ENCODE data around the gene KASH5.

The KASH5 gene

GRCh38 chr19:49347191-49347590, 40.9 kb upstream of the KASH5 start:
- no peak overlapping the region for H2BK5ac ChIP-seq (ENCODE audit: low read depth, low read length, poor library complexity)
- no peak overlapping the region for H3K4me2 ChIP-seq (ENCODE audit: low read length)

GRCh38 chr19:49347835-49348234, 40.2 kb upstream of the KASH5 start:
- no peak overlapping the region for H3K4ac ChIP-seq (ENCODE audit: low read depth, low read length)
- H3K4me1 ChIP-seq (ENCODE audit: control insufficient read depth in 1 of 2, insufficient read depth in 2 of 2, low read length in 2 of 2) = no peaks in the 10 kb centered on the region
- H2AK5ac ChIP-seq (ENCODE audit: low read length) = no peak overlapping the region
- H3K14ac ChIP-seq (ENCODE audit: low read length) = no peak overlapping the region
- H2BK120ac ChIP-seq (ENCODE audit: insufficient read depth, low read length, poor library complexity) = no peak overlapping the region
- no peak overlapping the region for H3K23ac ChIP-seq (ENCODE audit: low read length)
- H2AFZ ChIP-seq (ENCODE audit: insufficient read depth, low read length, poor library complexity) = no peak overlapping the region
- no peak overlapping the region for H3K27ac ChIP-seq (ENCODE audit: low read depth, low read length)
- H3K4me2 ChIP-seq (ENCODE audit: low read length) = no peak overlapping the region
- H4K91ac ChIP-seq (ENCODE audit: low read depth, low read length) = no peak overlapping the region
- DNase-seq = peak; percentile 44 to 62
- H2BK12ac ChIP-seq (ENCODE audit: low read length) = no peak overlapping the region
- no peaks in the 10 kb centered on the region for H3K79me1 ChIP-seq (ENCODE audit: low read length)
- H3K79me2 ChIP-seq (ENCODE audit: control insufficient read depth, insufficient read depth, low read length, poor library complexity) = no peaks in the 10 kb centered on the region
- no peak overlapping the region for H3K4me3 ChIP-seq (ENCODE audit: low read depth, low read length)
- no CpG with 5 or more reads among the region's 3 CpGs for WGBS (ENCODE audit: extremely low coverage, insufficient coverage, insufficient read length)
- peaks cover 2% of the 10 kb centered on the region for H3K9me3 ChIP-seq (ENCODE audit: insufficient read depth, low read depth, low read length)
- H4K12ac ChIP-seq (ENCODE audit: low read depth, low read length) = no peak overlapping the region
- no peaks in the 10 kb centered on the region for H3K27me3 ChIP-seq (ENCODE audit: insufficient read depth, low read length)
- H3K18ac ChIP-seq (ENCODE audit: low read length) = no peak overlapping the region
- H2BK5ac ChIP-seq (ENCODE audit: low read depth, low read length, poor library complexity) = no peak overlapping the region
- H3K9ac ChIP-seq (ENCODE audit: low read length) = no peak overlapping the region
- no peak overlapping the region for H4K8ac ChIP-seq (ENCODE audit: low read depth, low read length)
- H3K36me3 ChIP-seq (ENCODE audit: control insufficient read depth in 1 of 2, insufficient read depth in 2 of 2, low read length in 2 of 2) = peaks cover 75 to 87% of the 10 kb centered on the region in 2 experiments

More at GRCh38 chr19:49347191-49347590, 40.9 kb upstream of the KASH5 start:
- no peak overlapping the region for H4K8ac ChIP-seq (ENCODE audit: low read depth, low read length)
- H3K4me1 ChIP-seq (ENCODE audit: control insufficient read depth in 1 of 2, insufficient read depth in 2 of 2, low read length in 2 of 2) = no peaks in the 10 kb centered on the region
- WGBS (ENCODE audit: extremely low coverage, insufficient coverage, insufficient read length) = no CpG with 5 or more reads among the region's 15 CpGs
- H2AFZ ChIP-seq (ENCODE audit: insufficient read depth, low read length, poor library complexity) = no peak overlapping the region
- no peak overlapping the region for H2AK5ac ChIP-seq (ENCODE audit: low read length)
- no peak overlapping the region for H4K91ac ChIP-seq (ENCODE audit: low read depth, low read length)
- no peak for DNase-seq
- peaks cover 77 to 90% of the 10 kb centered on the region in 2 experiments for H3K36me3 ChIP-seq (ENCODE audit: control insufficient read depth in 1 of 2, insufficient read depth in 2 of 2, low read length in 2 of 2)
- H3K23ac ChIP-seq (ENCODE audit: low read length) = no peak overlapping the region
- H2BK120ac ChIP-seq (ENCODE audit: insufficient read depth, low read length, poor library complexity) = no peak overlapping the region
- H3K4ac ChIP-seq (ENCODE audit: low read depth, low read length) = no peak overlapping the region
- H3K27me3 ChIP-seq (ENCODE audit: insufficient read depth, low read length) = no peaks in the 10 kb centered on the region
- H3K79me2 ChIP-seq (ENCODE audit: control insufficient read depth, insufficient read depth, low read length, poor library complexity) = no peaks in the 10 kb centered on the region
- no peak overlapping the region for H2BK12ac ChIP-seq (ENCODE audit: low read length)
- peaks cover 4% of the 10 kb centered on the region for H3K9me3 ChIP-seq (ENCODE audit: insufficient read depth, low read depth, low read length)
- H3K79me1 ChIP-seq (ENCODE audit: low read length) = no peaks in the 10 kb centered on the region
- H3K18ac ChIP-seq (ENCODE audit: low read length) = no peak overlapping the region
- H3K4me3 ChIP-seq (ENCODE audit: low read depth, low read length) = no peak overlapping the region
- no peak overlapping the region for H3K9ac ChIP-seq (ENCODE audit: low read length)
- no peak overlapping the region for H3K27ac ChIP-seq (ENCODE audit: low read depth, low read length)
- H4K12ac ChIP-seq (ENCODE audit: low read depth, low read length) = no peak overlapping the region
- H3K14ac ChIP-seq (ENCODE audit: low read length) = no peak overlapping the region

GRCh38 chr19:49348305-49349189, 39.5 kb upstream of the KASH5 start:
- DNase-seq = no peak
- no peak overlapping the region for H3K4me2 ChIP-seq (ENCODE audit: low read length)
- no peak overlapping the region for H2BK120ac ChIP-seq (ENCODE audit: insufficient read depth, low read length, poor library complexity)
- no peaks in the 10 kb centered on the region for H3K79me1 ChIP-seq (ENCODE audit: low read length)
- no peak overlapping the region for H3K27ac ChIP-seq (ENCODE audit: low read depth, low read length)
- H2AFZ ChIP-seq (ENCODE audit: insufficient read depth, low read length, poor library complexity) = no peak overlapping the region
- no peak overlapping the region for H2BK5ac ChIP-seq (ENCODE audit: low read depth, low read length, poor library complexity)
- no peak overlapping the region for H4K91ac ChIP-seq (ENCODE audit: low read depth, low read length)
- H2BK12ac ChIP-seq (ENCODE audit: low read length) = no peak overlapping the region
- no peak overlapping the region for H3K4me3 ChIP-seq (ENCODE audit: low read depth, low read length)
- H3K4me1 ChIP-seq (ENCODE audit: control insufficient read depth in 1 of 2, insufficient read depth in 2 of 2, low read length in 2 of 2) = no peaks in the 10 kb centered on the region
- H4K12ac ChIP-seq (ENCODE audit: low read depth, low read length) = no peak overlapping the region
- H3K27me3 ChIP-seq (ENCODE audit: insufficient read depth, low read length) = no peaks in the 10 kb centered on the region
- no peak overlapping the region for H2AK5ac ChIP-seq (ENCODE audit: low read length)
- H3K36me3 ChIP-seq (ENCODE audit: control insufficient read depth in 1 of 2, insufficient read depth in 2 of 2, low read length in 2 of 2) = peaks cover 73 to 87% of the 10 kb centered on the region in 2 experiments
- H3K9ac ChIP-seq (ENCODE audit: low read length) = no peak overlapping the region
- no peak overlapping the region for H3K14ac ChIP-seq (ENCODE audit: low read length)
- H3K23ac ChIP-seq (ENCODE audit: low read length) = no peak overlapping the region
- no peak overlapping the region for H3K4ac ChIP-seq (ENCODE audit: low read depth, low read length)
- no peaks in the 10 kb centered on the region for H3K79me2 ChIP-seq (ENCODE audit: control insufficient read depth, insufficient read depth, low read length, poor library complexity)
- no peak overlapping the region for H4K8ac ChIP-seq (ENCODE audit: low read depth, low read length)
- no CpG with 5 or more reads among the region's 12 CpGs for WGBS (ENCODE audit: extremely low coverage, insufficient coverage, insufficient read length)
- H3K18ac ChIP-seq (ENCODE audit: low read length) = no peak overlapping the region
- peaks cover 2% of the 10 kb centered on the region for H3K9me3 ChIP-seq (ENCODE audit: insufficient read depth, low read depth, low read length)

GRCh38 chr19:49349567-49349966, 38.5 kb upstream of the KASH5 start:
- H2AK5ac ChIP-seq (ENCODE audit: low read length) = no peak overlapping the region

More at GRCh38 chr19:49349567-49349966, 38.5 kb upstream of the KASH5 start:
- Histone ChIP-seq H2BK120ac (ENCODE audit: insufficient read depth, low read length, poor library complexity) (no peak overlapping the region), H2AFZ (ENCODE audit: insufficient read depth, low read length, poor library complexity) (no peak overlapping the region), H3K4me1 (ENCODE audit: control insufficient read depth in 1 of 2, insufficient read depth in 2 of 2, low read length in 2 of 2) (no peaks in the 10 kb centered on the region), H3K18ac (ENCODE audit: low read length) (no peak overlapping the region), H3K9me3 (ENCODE audit: insufficient read depth, low read depth, low read length) (peaks cover 2% of the 10 kb centered on the region), H4K12ac (ENCODE audit: low read depth, low read length) (no peak overlapping the region), H4K91ac (ENCODE audit: low read depth, low read length) (no peak overlapping the region), H3K23ac (ENCODE audit: low read length) (no peak overlapping the region), H3K27me3 (ENCODE audit: insufficient read depth, low read length) (no peaks in the 10 kb centered on the region), H3K4me2 (ENCODE audit: low read length) (no peak overlapping the region), H3K9ac (ENCODE audit: low read length) (no peak overlapping the region), H3K4ac (ENCODE audit: low read depth, low read length) (no peak overlapping the region), H3K14ac (ENCODE audit: low read length) (no peak overlapping the region), H3K79me1 (ENCODE audit: low read length) (no peaks in the 10 kb centered on the region), H3K27ac (ENCODE audit: low read depth, low read length) (no peak overlapping the region), H2BK12ac (ENCODE audit: low read length) (no peak overlapping the region), H3K79me2 (ENCODE audit: control insufficient read depth, insufficient read depth, low read length, poor library complexity) (no peaks in the 10 kb centered on the region), H4K8ac (ENCODE audit: low read depth, low read length) (no peak overlapping the region), H3K4me3 (ENCODE audit: low read depth, low read length) (no peak overlapping the region), H3K36me3 (ENCODE audit: control insufficient read depth in 1 of 2, insufficient read depth in 2 of 2, low read length in 2 of 2) (peaks cover 72 to 85% of the 10 kb centered on the region in 2 experiments), H2BK5ac (ENCODE audit: low read depth, low read length, poor library complexity) (no peak overlapping the region)
- WGBS (ENCODE audit: extremely low coverage, insufficient coverage, insufficient read length) = no CpG with 5 or more reads among the region's 2 CpGs
- no peak for DNase-seq

All from trophoblast cell (in vitro differentiated cells and primary cell).